ENCODE results near the gene TENM4. TPM values are rescaled to one million over a fixed set of nuclear protein-coding genes. Genes with fewer than 3 reads are reported as not detected.

The TENM4 gene
- polyA plus RNA-seq, 2 of the 4 experiments (the other 2 are of a cell fraction) = 0.06 to 0.31 TPM

DNA sequence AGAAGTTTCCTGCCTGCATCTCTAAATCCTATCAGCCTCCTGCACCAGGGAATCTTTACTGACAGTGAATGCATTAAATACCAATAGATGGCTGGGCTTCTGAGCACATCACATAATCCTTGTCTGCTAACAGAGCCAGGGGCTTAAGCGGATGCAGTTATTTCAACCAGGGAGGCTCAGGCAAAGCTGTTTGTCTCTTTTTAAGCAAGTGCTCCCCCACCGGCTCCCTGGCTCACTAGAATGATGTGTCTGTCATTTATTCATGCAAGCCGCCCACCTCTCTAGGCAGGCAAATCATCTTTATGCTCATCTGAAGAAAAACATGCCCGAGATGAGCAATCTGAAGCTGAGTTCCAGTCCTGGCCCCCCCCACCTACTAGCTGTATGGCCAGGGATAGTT is 182.3 kb downstream of the TENM4 start:
- H3K4me1 ChIP-seq = no peaks in the 10 kb centered on the region
- FAIRE-seq = no peak
- H3K4me3 ChIP-seq = no peak overlapping the region
- DNase-seq (ENCODE audit: low read depth in 1 of 2, low spot score in 1 of 2) = no peak
- WGBS (ENCODE audit: missing lambda C conversion rate) = 36% methylated on average over 4 of the region's 4 CpGs
- no peaks in the 10 kb centered on the region for H3K9me3 ChIP-seq
- POLR2A ChIA-PET = no interaction called here
- no peak overlapping the region for H3K4me2 ChIP-seq
- H3K27ac ChIP-seq = no peak overlapping the region
- ATAC-seq = no peak
- TF ChIP-seq POLR2AphosphoS2 (conservative IDR thresholded peaks at IDR 0.05; ENCODE audit: low read length) = no peak
- no peak for TF ChIP-seq FOXS1 (CRISPR knock-in tag; IDR thresholded peaks at IDR 0.05)
- TF ChIP-seq TP53 (CRISPR knock-in tag; IDR thresholded peaks at IDR 0.05) = no peak
- TF ChIP-seq SMC3 (IDR thresholded peaks at IDR 0.05) = no peak
- no peak for TF ChIP-seq MYC (IDR thresholded peaks at IDR 0.05; ENCODE audit: borderline replicate concordance, low read length)
- TF ChIP-seq ZSCAN20 (CRISPR knock-in tag; IDR thresholded peaks at IDR 0.05) = no peak
- no peak for TF ChIP-seq KDM1A (IDR thresholded peaks at IDR 0.05; ENCODE audit: low read depth)
- no peak for TF ChIP-seq ZFP36 (IDR thresholded peaks at IDR 0.05; ENCODE audit: borderline replicate concordance, partially characterized antibody)
- TF ChIP-seq, protein P1, sequence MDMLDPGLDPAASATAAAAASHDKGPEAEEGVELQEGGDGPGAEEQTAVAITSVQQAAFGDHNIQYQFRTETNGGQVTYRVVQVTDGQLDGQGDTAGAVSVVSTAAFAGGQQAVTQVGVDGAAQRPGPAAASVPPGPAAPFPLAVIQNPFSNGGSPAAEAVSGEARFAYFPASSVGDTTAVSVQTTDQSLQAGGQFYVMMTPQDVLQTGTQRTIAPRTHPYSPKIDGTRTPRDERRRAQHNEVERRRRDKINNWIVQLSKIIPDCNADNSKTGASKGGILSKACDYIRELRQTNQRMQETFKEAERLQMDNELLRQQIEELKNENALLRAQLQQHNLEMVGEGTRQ (IDR thresholded peaks at IDR 0.05) = no peak
- no peak for TF ChIP-seq RAD21 (conservative IDR thresholded peaks at IDR 0.05 in 1 of 2, IDR thresholded peaks at IDR 0.05 in 1 of 2)
- TF ChIP-seq FOSL2 (IDR thresholded peaks at IDR 0.05) = no peak
- TF ChIP-seq FOSL2 (CRISPR knock-in tag; IDR thresholded peaks at IDR 0.05) = no peak
- no peak for TF ChIP-seq BHLHE40 (IDR thresholded peaks at IDR 0.05; ENCODE audit: low read depth, low read length)
- TF ChIP-seq POLR2A (IDR thresholded peaks at IDR 0.05; ENCODE audit: low read length) = no peak
- no peak for TF ChIP-seq CHD2 (IDR thresholded peaks at IDR 0.05; ENCODE audit: low read length, partially characterized antibody)
- TF ChIP-seq JUN (IDR thresholded peaks at IDR 0.05) = no peak
- CTCF ChIA-PET = interaction anchor here (1.2 kb wide), 2 partner anchors 12 to 613 kb away, joined by 3 read pairs; no protein-coding TSS in a partner anchor

GRCh38 chr11:79255965-79256364 is 184.9 kb downstream of the TENM4 start:
- TF ChIP-seq CBX8 (IDR thresholded peaks at IDR 0.05) = no peak
- no peak for TF ChIP-seq CEBPB (IDR thresholded peaks at IDR 0.05)
- no peak for TF ChIP-seq RNF2 (IDR thresholded peaks at IDR 0.05; ENCODE audit: borderline replicate concordance, low read depth)
- TF ChIP-seq, protein P2, sequence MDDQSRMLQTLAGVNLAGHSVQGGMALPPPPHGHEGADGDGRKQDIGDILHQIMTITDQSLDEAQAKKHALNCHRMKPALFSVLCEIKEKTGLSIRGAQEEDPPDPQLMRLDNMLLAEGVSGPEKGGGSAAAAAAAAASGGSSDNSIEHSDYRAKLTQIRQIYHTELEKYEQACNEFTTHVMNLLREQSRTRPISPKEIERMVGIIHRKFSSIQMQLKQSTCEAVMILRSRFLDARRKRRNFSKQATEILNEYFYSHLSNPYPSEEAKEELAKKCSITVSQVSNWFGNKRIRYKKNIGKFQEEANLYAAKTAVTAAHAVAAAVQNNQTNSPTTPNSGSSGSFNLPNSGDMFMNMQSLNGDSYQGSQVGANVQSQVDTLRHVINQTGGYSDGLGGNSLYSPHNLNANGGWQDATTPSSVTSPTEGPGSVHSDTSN (IDR thresholded peaks at IDR 0.05) = no peak
- no peak for TF ChIP-seq PHF8 (IDR thresholded peaks at IDR 0.05; ENCODE audit: borderline replicate concordance, low read depth)
- no peak for TF ChIP-seq MAZ (IDR thresholded peaks at IDR 0.05; ENCODE audit: borderline replicate concordance, low read depth, low read length)
- TF ChIP-seq, protein P1 (IDR thresholded peaks at IDR 0.05) = no peak
- no peak for TF ChIP-seq FOSL2 (IDR thresholded peaks at IDR 0.05)
- no peak for TF ChIP-seq FOSL2 (CRISPR knock-in tag; IDR thresholded peaks at IDR 0.05)
- no peak for TF ChIP-seq JUN (IDR thresholded peaks at IDR 0.05)
- TF ChIP-seq GATA3 (IDR thresholded peaks at IDR 0.05; ENCODE audit: borderline replicate concordance) = no peak
- no peak for TF ChIP-seq BHLHE40 (IDR thresholded peaks at IDR 0.05; ENCODE audit: low read depth, low read length)
- TF ChIP-seq, protein P3, sequence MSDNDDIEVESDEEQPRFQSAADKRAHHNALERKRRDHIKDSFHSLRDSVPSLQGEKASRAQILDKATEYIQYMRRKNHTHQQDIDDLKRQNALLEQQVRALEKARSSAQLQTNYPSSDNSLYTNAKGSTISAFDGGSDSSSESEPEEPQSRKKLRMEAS (IDR thresholded peaks at IDR 0.05) = no peak
- no peak for TF ChIP-seq HOXB13 (CRISPR knock-in tag; IDR thresholded peaks at IDR 0.05; ENCODE audit: low read depth)
- TF ChIP-seq, protein P4, sequence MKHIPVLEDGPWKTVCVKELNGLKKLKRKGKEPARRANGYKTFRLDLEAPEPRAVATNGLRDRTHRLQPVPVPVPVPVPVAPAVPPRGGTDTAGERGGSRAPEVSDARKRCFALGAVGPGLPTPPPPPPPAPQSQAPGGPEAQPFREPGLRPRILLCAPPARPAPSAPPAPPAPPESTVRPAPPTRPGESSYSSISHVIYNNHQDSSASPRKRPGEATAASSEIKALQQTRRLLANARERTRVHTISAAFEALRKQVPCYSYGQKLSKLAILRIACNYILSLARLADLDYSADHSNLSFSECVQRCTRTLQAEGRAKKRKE (CRISPR knock-in tag; IDR thresholded peaks at IDR 0.05; ENCODE audit: low read depth) = no peak
- TF ChIP-seq KDM5A (IDR thresholded peaks at IDR 0.05) = no peak
- TF ChIP-seq NPAS2 (CRISPR knock-in tag; IDR thresholded peaks at IDR 0.05; ENCODE audit: borderline replicate concordance) = no peak
- no peak for TF ChIP-seq FOXS1 (CRISPR knock-in tag; IDR thresholded peaks at IDR 0.05)
- no peak for TF ChIP-seq SREBF2 (IDR thresholded peaks at IDR 0.05)
- no peak overlapping the region for H3K4me2 ChIP-seq
- 47% methylated on average over 3 of the region's 3 CpGs for WGBS (ENCODE audit: missing lambda C conversion rate)
- CTCF ChIA-PET = no interaction called here
- no peak for FAIRE-seq
- DNase-seq (ENCODE audit: low read depth in 1 of 2, low spot score in 1 of 2) = no peak
- no peak overlapping the region for H3K4me3 ChIP-seq
- POLR2A ChIA-PET = no interaction called here
- no peak for ATAC-seq
- no peaks in the 10 kb centered on the region for H3K9me3 ChIP-seq
- no peak overlapping the region for H3K27ac ChIP-seq
- H3K4me1 ChIP-seq = no peaks in the 10 kb centered on the region
